HepG2 (cell line): Measurements from ENCODE around the gene KCTD19. TPM values are rescaled to one million over a fixed set of nuclear protein-coding genes. Genes with fewer than 3 reads are reported as not detected.
A peak's percentile ranks its signal among the peaks of the same experiment; 100 is the strongest.

Source experiments
- ATAC-seq: fragments of 200-7000 bp; cut with Tn5 transposase; 3 replicates; pipeline ENCODE4 v1.9.1; 2020; ENCODE audit warnings: mild to moderate bottlenecking, moderate library complexity
- BruUV-seq: library from RNA; stranded (reverse); fragments of 400-500 nt; replicated peaks from 2 replicates; lab custom pipeline; 2021; lab: Mats Ljungman, UMichigan
- CTCF ChIA-PET: fragments of 300-600 bp; formaldehyde crosslinking; extraction: SDS; loops from one replicate; lab custom pipeline; 2021; ENCODE audit warnings: low total read pairs, inconsistent platforms, low intra/inter-chr PET ratio; lab: Yijun Ruan, JAX
- POLR2A ChIA-PET: fragments of 350-600 bp; sonication (Branson Sonifier 250); formaldehyde crosslinking; loops from one replicate; lab custom pipeline; 2020; ENCODE audit warnings: antibody characterized with exemption, inconsistent platforms; lab: Yijun Ruan, JAX
- DNase-seq: peaks from one replicate; pipeline ENCODE4 v3.0.0-alpha.2; 2015; ENCODE audit warnings: low spot score
- FAIRE-seq: peaks from 3 replicates; lab custom pipeline; 2011; peaks lifted over from hg19 to GRCh38; lab: Jason Lieb, UNC
- H2AFZ ChIP-seq: one replicate; pipeline ENCODE4 v1.6.1; 2011; ENCODE audit warnings: low read length, inconsistent platforms
- H3K27ac ChIP-seq: fragments of 300-600 bp; 3 replicates; pipeline ENCODE4 v1.8.0; 2011; ENCODE audit warnings: mixed run types, mild to moderate bottlenecking, mixed read lengths, low read length, inconsistent platforms; ENCODE audit not compliant: insufficient read depth; ENCODE audit errors: extremely low read length
- H3K27me3 ChIP-seq, 2 experiments: fragments of 200-600 bp in 1 of 2; 2 replicates in 1 of 2; 3 replicates in 1 of 2; pipeline versions ENCODE4 v1.6.0 to v1.8.0; 2011; ENCODE audit warnings: low read length in 2 of 2, mild to moderate bottlenecking in 2 of 2, moderate library complexity in 2 of 2, inconsistent platforms in 1 of 2; ENCODE audit not compliant: insufficient read depth in 2 of 2, control insufficient read depth in 1 of 2
- H3K36me3 ChIP-seq, 2 experiments: fragments of 200-600 bp in 1 of 2; replicated peaks in 1 of 2; 2 replicates in 1 of 2; 3 replicates in 1 of 2; pipeline versions ENCODE4 v1.5.1 to v1.8.0; 2011; ENCODE audit warnings: low read length in 2 of 2, inconsistent platforms in 1 of 2; ENCODE audit not compliant: insufficient read depth in 2 of 2, control insufficient read depth in 1 of 2
- H3K4me1 ChIP-seq: 2 replicates; pipeline ENCODE4 v1.5.1; 2012; ENCODE audit warnings: low read length, inconsistent platforms; ENCODE audit not compliant: insufficient read depth
- H3K4me2 ChIP-seq: 2 replicates; pipeline ENCODE4 v1.6.0; 2011; ENCODE audit warnings: low read depth, low read length, inconsistent platforms
- H3K4me3 ChIP-seq, 3 experiments: fragments of 200-600 bp in 1 of 3; sonication (generic), shearing (Covaris generic) in 1 of 3; replicated peaks in 1 of 3; 2 replicates each; pipeline ENCODE4 v1.5.1; 2011 to 2016; ENCODE audit warnings: low read length in 3 of 3, inconsistent platforms in 2 of 3, low read depth in 2 of 3, mild to moderate bottlenecking in 2 of 3, control low read depth in 1 of 3, mixed read lengths in 1 of 3; ENCODE audit not compliant: insufficient read depth in 1 of 3
- H3K79me2 ChIP-seq: one replicate; pipeline ENCODE4 v1.6.1; 2011; ENCODE audit warnings: low read length, inconsistent platforms; ENCODE audit not compliant: insufficient read depth
- H3K9ac ChIP-seq: 2 replicates; pipeline ENCODE4 v1.6.0; 2011; ENCODE audit warnings: mild to moderate bottlenecking, low read depth, low read length, inconsistent platforms; ENCODE audit not compliant: insufficient read depth
- H3K9me3 ChIP-seq: 2 replicates; pipeline ENCODE4 v1.5.1; 2012; ENCODE audit warnings: mild to moderate bottlenecking, low read length
- H4K20me1 ChIP-seq: 2 replicates; pipeline ENCODE4 v1.6.0; 2011; ENCODE audit warnings: inconsistent platforms, mild to moderate bottlenecking, low read length, moderate library complexity; ENCODE audit not compliant: insufficient read depth
- ESRRA ChIP-seq: sonication (generic); formaldehyde crosslinking; IDR thresholded peaks from 2 replicates; pipeline ENCODE4 v1.5.1; 2020; ENCODE audit warnings: mild to moderate bottlenecking, low read depth, missing genetic modification reagents
- FOXA1 ChIP-seq, 2 experiments: fragments of 450-650 bp in 1 of 2; sonication (generic) in 1 of 2; formaldehyde crosslinking in 1 of 2; IDR thresholded peaks; 2 replicates each; pipeline versions ENCODE4 v1.4.0 to v1.6.1; 2016 to 2020; ENCODE audit warnings: missing genetic modification reagents in 1 of 2
- HNRNPUL1 ChIP-seq: fragments of 200-400 bp; formaldehyde crosslinking; IDR thresholded peaks from 2 replicates; pipeline ENCODE4 v1.6.1; 2017; ENCODE audit warnings: low read depth, mild to moderate bottlenecking, low read length, moderate library complexity
- IRF1 ChIP-seq: sonication (generic); formaldehyde crosslinking; IDR thresholded peaks from 2 replicates; pipeline ENCODE4 v1.4.0; 2020; ENCODE audit warnings: low read depth, mild to moderate bottlenecking, missing genetic modification reagents
- KLF15 ChIP-seq: sonication (generic); formaldehyde crosslinking; IDR thresholded peaks from 2 replicates; pipeline ENCODE4 v1.8.1; 2023; ENCODE audit warnings: borderline replicate concordance, mild to moderate bottlenecking, inconsistent platforms, missing genetic modification reagents, mixed read lengths
- NFATC3 ChIP-seq: sonication (generic); formaldehyde crosslinking; IDR thresholded peaks from 2 replicates; pipeline ENCODE4 v1.5.1; 2020; ENCODE audit warnings: mild to moderate bottlenecking, missing genetic modification reagents
- PHF21A ChIP-seq: sonication (generic); formaldehyde crosslinking; IDR thresholded peaks from 2 replicates; pipeline ENCODE4 v1.5.0; 2020; ENCODE audit warnings: mild to moderate bottlenecking, missing genetic modification reagents
- PPARG ChIP-seq: conservative IDR thresholded peaks from 2 replicates; pipeline ENCODE4 v1.6.1; 2016; ENCODE audit warnings: missing biosample characterization, missing genetic modification reagents
- ZC3H13 ChIP-seq: sonication (generic); formaldehyde crosslinking; IDR thresholded peaks from 2 replicates; pipeline ENCODE4 v1.8.1; 2023; ENCODE audit warnings: mild to moderate bottlenecking, missing genetic modification reagents, moderate library complexity
- ZFP36 ChIP-seq: fragments of 150-350 bp; IDR thresholded peaks from 2 replicates; pipeline ENCODE4 v1.6.1; 2018; ENCODE audit warnings: borderline replicate concordance, low read length, low read depth; ENCODE audit not compliant: partially characterized antibody
- ZNF446 ChIP-seq: sonication (generic); formaldehyde crosslinking; IDR thresholded peaks from 2 replicates; pipeline ENCODE4 v1.5.0; 2020; ENCODE audit warnings: mild to moderate bottlenecking, missing genetic modification reagents
- ZNF841 ChIP-seq: sonication (generic); formaldehyde crosslinking; IDR thresholded peaks from 2 replicates; pipeline ENCODE4 v1.8.1; 2023; ENCODE audit warnings: missing genetic modification reagents, borderline replicate concordance
- ZSCAN29 ChIP-seq: sonication (generic); formaldehyde crosslinking; conservative IDR thresholded peaks from 2 replicates; pipeline ENCODE4 v1.4.0; 2020; ENCODE audit warnings: mild to moderate bottlenecking, missing genetic modification reagents
- WGBS: methylation state at CpG from one replicate; pipeline ENCODE4 v1.1.6; 2017; ENCODE audit warnings: low lambda C conversion rate; 5-methylcytosine and 5-hydroxymethylcytosine counted together
- in situ Hi-C: cut with HindIII; loops from 2 replicates; pipeline ENCODE4 v1.10.0; 2017; ENCODE audit warnings: low pct_unique_long_range_greater_than_20kb; ENCODE audit not compliant: extremely low pct_ligation_motif_present
- intact Hi-C: fragments of 100-400 bp; cut with micrococcal nuclease; formaldehyde crosslinking; loops from one replicate; pipeline ENCODE4 v1.10.0; 2022; ENCODE audit not compliant: unreplicated experiment
- polyA plus RNA-seq, 8 experiments: library from polyadenylated mRNA; depleted of rRNA in 3 of 8; stranded (reverse) in 7 of 8; unstranded in 1 of 8; fragments of >200 nt; fragmentation: Illumina TruSeq in 4 of 8; extraction: Trizol in 4 of 8; gene quantifications; 2 replicates each; pipeline versions ENCODE4 v1.2.1 to v1.2.3, GENCODE V29; 2011 to 2016; ENCODE audit warnings: low read depth in 4 of 8, missing spikeins in 1 of 8, mixed read lengths in 1 of 8; ENCODE audit not compliant: insufficient read depth in 1 of 8
- total RNA-seq, 5 experiments: library from RNA; depleted of rRNA; stranded (reverse); fragments of >200 nt; fragmentation: Illumina TruSeq; extraction: Trizol; gene quantifications; 2 replicates each; pipeline ENCODE4 v1.2.3, GENCODE V29; 2016; ENCODE audit warnings: low read depth in 1 of 5
- TF ChIP-seq, protein P1 (sequence below): sonication (generic); formaldehyde crosslinking; IDR thresholded peaks from 2 replicates; pipeline ENCODE4 v1.8.0; 2023; ENCODE audit warnings: mild to moderate bottlenecking, missing genetic modification reagents
- TF ChIP-seq, protein P2 (sequence below): sonication (generic); formaldehyde crosslinking; conservative IDR thresholded peaks from 2 replicates; pipeline ENCODE4 v1.8.0; 2022; ENCODE audit warnings: missing genetic modification reagents
- TF ChIP-seq, protein P3 (sequence below): sonication (generic); formaldehyde crosslinking; IDR thresholded peaks from 2 replicates; pipeline ENCODE4 v1.5.1; 2020; ENCODE audit warnings: missing genetic modification reagents, mild to moderate bottlenecking, borderline replicate concordance

KCTD19 gene
- total and polyA plus RNA-seq, 2 of the 13 experiments (the other 11 are each of a cell fraction or from before 2014, with no cell fraction given), result not detected

DNA sequence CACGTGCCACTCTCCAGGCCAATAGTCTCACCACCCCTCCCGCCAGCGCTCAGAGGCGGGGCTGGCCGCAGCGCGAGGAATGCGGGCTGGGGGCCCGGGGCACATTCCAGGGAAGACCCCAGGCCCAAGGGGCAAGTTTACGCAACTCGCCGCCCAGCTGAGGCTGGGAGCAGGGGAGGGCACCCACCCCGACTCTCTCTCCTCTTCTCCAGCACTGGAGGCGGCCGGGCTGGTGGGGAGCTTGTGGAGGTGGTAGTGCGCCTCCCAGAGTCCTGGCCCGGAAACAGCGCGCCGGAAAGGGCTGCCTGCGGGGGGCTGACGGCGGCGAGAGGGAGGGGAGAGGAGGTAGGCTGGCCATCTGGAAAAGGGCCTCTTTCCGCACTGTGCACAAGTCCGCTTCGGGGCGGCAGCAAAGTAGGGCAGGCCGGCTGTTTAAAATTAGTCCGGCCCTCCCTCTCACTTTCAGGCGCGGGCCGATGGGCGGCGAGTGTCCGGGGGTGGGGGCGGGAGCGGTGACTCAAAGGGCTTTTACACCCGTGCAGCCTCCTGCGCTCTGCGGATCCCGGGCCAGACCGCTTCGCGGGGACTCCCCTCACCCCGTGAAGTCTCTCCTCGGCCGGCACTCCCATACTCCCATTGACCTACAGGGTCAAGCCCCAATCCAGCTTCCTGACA lies 80.3 kb downstream of the KCTD19 start:
- Histone ChIP-seq H3K4me3 (peak overlapping the region; percentile 63 to 85 (median 82)), H4K20me1 (no peaks in the 10 kb centered on the region), H2AFZ (no peak overlapping the region), H3K4me1 (peaks cover 66% of the 10 kb centered on the region), H3K79me2 (no peaks in the 10 kb centered on the region), H3K36me3 (peaks cover 0 to 2% of the 10 kb centered on the region in 2 experiments; a peak in 2 of 5 replicates), H3K9me3 (no peaks in the 10 kb centered on the region), H3K4me2 (peak overlapping the region; percentile 97), H3K9ac (peak overlapping the region; percentile 69), H3K27me3 (peaks cover 0 to 22% of the 10 kb centered on the region in 2 experiments; a peak in 3 of 5 replicates), H3K27ac (peak overlapping the region; percentile 73)
- in situ Hi-C loops (no loop called here), intact Hi-C loops (loop anchor here (2.0 kb wide), 1 partner anchor 53 kb away; the partner anchor contains the start of gene E2F4)
- ChIA-PET CTCF (interaction anchor here (1.3 kb wide), 1 partner anchor 268 kb away, joined by 3 read pairs; no protein-coding TSS in a partner anchor), POLR2A (interaction anchor here (0.6 to 6.1 kb wide), 17 partner anchors 10 to 292 kb away, joined by 3 to 71 read pairs (median 6); partner anchors contain the start of genes HSD11B2, PLEKHG4 and TMEM208)
- WGBS, result 1% methylated on average over 15 of the region's 48 CpGs
- DNase-seq, result peak; percentile 87
- BruUV-seq, result TSS peak; percentile 33
- peak; percentile 78 for ATAC-seq
- FAIRE-seq, result peak; percentile 81
- peak; percentile 78 for TF ChIP-seq ZC3H13 (CRISPR knock-in tag)
- TF ChIP-seq PPARG (CRISPR knock-in tag), result peak; percentile 81
- TF ChIP-seq ZNF446 (CRISPR knock-in tag), result peak; percentile 58; the same call in 1 of the 2 replicates
- no peak for TF ChIP-seq ZSCAN29 (CRISPR knock-in tag)
- no peak; the same call in none of the 2 replicates for TF ChIP-seq KLF15 (CRISPR knock-in tag)
- no peak; the same call in 1 of the 2 replicates for TF ChIP-seq ZNF841 (CRISPR knock-in tag)
- TF ChIP-seq IRF1 (CRISPR knock-in tag), result no peak
- TF ChIP-seq ESRRA (CRISPR knock-in tag), result peak; percentile 67; the same call in 1 of the 2 replicates
- TF ChIP-seq HNRNPUL1, result no peak
- TF ChIP-seq PHF21A, result peak; percentile 94
- TF ChIP-seq ZFP36, result no peak
- TF ChIP-seq, protein P1, sequence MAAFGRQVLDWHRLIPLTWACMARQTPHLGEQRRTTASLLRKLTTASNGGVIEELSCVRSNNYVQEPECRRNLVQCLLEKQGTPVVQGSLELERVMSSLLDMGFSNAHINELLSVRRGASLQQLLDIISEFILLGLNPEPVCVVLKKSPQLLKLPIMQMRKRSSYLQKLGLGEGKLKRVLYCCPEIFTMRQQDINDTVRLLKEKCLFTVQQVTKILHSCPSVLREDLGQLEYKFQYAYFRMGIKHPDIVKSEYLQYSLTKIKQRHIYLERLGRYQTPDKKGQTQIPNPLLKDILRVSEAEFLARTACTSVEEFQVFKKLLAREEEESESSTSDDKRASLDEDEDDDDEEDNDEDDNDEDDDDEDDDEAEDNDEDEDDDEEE, result peak; percentile 95
- 0 out of 2 replicates have a peak, but pooled peaks have one; percentile 43 for TF ChIP-seq NFATC3
- no peak for TF ChIP-seq FOXA1 (IDR thresholded peaks at IDR 0.05)
- no peak; the same call in none of the 2 replicates for TF ChIP-seq FOXA1 (CRISPR knock-in tag; IDR thresholded peaks at IDR 0.05)
- TF ChIP-seq, protein P2, sequence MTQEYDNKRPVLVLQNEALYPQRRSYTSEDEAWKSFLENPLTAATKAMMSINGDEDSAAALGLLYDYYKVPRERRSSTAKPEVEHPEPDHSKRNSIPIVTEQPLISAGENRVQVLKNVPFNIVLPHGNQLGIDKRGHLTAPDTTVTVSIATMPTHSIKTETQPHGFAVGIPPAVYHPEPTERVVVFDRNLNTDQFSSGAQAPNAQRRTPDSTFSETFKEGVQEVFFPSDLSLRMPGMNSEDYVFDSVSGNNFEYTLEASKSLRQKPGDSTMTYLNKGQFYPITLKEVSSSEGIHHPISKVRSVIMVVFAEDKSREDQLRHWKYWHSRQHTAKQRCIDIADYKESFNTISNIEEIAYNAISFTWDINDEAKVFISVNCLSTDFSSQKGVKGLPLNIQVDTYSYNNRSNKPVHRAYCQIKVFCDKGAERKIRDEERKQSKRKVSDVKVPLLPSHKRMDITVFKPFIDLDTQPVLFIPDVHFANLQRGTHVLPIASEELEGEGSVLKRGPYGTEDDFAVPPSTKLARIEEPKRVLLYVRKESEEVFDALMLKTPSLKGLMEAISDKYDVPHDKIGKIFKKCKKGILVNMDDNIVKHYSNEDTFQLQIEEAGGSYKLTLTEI (CRISPR knock-in tag), result no peak
- TF ChIP-seq, protein P3, sequence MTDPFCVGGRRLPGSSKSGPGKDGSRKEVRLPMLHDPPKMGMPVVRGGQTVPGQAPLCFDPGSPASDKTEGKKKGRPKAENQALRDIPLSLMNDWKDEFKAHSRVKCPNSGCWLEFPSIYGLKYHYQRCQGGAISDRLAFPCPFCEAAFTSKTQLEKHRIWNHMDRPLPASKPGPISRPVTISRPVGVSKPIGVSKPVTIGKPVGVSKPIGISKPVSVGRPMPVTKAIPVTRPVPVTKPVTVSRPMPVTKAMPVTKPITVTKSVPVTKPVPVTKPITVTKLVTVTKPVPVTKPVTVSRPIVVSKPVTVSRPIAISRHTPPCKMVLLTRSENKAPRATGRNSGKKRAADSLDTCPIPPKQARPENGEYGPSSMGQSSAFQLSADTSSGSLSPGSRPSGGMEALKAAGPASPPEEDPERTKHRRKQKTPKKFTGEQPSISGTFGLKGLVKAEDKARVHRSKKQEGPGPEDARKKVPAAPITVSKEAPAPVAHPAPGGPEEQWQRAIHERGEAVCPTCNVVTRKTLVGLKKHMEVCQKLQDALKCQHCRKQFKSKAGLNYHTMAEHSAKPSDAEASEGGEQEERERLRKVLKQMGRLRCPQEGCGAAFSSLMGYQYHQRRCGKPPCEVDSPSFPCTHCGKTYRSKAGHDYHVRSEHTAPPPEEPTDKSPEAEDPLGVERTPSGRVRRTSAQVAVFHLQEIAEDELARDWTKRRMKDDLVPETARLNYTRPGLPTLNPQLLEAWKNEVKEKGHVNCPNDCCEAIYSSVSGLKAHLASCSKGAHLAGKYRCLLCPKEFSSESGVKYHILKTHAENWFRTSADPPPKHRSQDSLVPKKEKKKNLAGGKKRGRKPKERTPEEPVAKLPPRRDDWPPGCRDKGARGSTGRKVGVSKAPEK (CRISPR knock-in tag), result no peak
